ENCODE measurements around the gene ELFN1. TPM values are rescaled to one million over a fixed set of nuclear protein-coding genes. Genes with fewer than 3 reads are reported as not detected.

The ELFN1 gene
- total and polyA plus RNA-seq, 10 of the 15 experiments (the other 5 are each of a cell fraction or from before 2014, with no cell fraction given) = 0.04 TPM; not detected in 9

DNA sequence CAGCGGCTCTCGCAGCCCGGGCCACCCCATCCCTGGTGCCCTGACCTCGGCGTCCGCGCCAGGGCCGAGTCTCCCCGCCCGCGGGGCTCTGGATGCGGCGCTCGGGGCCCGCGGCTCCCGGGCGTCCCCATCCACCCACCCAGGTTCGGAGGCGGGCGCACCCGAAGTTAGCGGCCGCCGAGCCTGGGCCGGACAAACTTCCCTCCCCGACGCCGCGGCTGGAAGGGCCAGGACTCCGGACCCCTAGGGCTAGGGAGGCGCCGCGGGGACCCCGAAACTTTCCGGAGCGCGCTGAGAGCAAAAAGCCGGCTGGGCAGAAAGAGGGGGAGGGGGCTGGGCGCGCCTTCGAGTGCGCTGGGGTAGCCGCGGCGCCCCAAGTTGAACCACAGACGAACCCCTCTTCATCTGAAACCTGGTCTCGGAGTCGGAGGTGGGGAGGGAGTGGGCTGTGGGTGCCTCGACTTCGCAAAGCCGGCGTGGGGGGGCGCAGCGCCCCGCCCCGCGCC lies 3.7 kb upstream of the ELFN1 start:
- Histone ChIP-seq H2AFZ (ENCODE audit: control insufficient read depth, low read depth, low read length) (no peak overlapping the region), H3K27ac (ENCODE audit: control insufficient read depth, insufficient read depth) (no peak overlapping the region), H3K9ac (ENCODE audit: control insufficient read depth, insufficient read depth, low read length) (no peak overlapping the region), H3K27me3 (replicated peaks in 1 of 2; ENCODE audit: control insufficient read depth in 2 of 2, insufficient read depth in 2 of 2, low read length in 1 of 2) (peaks cover 1 to 6% of the 10 kb centered on the region in 2 experiments; a peak in 2 of 4 replicates), H3K4me1 (ENCODE audit: control insufficient read depth, insufficient read depth, low read length) (no peaks in the 10 kb centered on the region), H3K36me3 (ENCODE audit: control insufficient read depth in 2 of 2, insufficient read depth in 2 of 2, low read length in 1 of 2) (no peaks in the 10 kb centered on the region), H3K79me2 (ENCODE audit: control insufficient read depth, insufficient read depth, low read length) (no peaks in the 10 kb centered on the region), H4K20me1 (ENCODE audit: control insufficient read depth, insufficient read depth) (no peaks in the 10 kb centered on the region), H3K4me3 (no peak overlapping the region), H3K9me3 (replicated peaks; ENCODE audit: control insufficient read depth, insufficient read depth, low read length) (no peaks in the 10 kb centered on the region), H3K4me2 (ENCODE audit: control insufficient read depth, insufficient read depth) (no peak overlapping the region)
- 3% methylated on average over 47 of the region's 58 CpGs for WGBS (ENCODE audit: insufficient coverage, insufficient replicate concordance, low lambda C conversion rate, missing lambda C conversion rate)
- intact Hi-C loops (cut with micrococcal nuclease; ENCODE audit: unreplicated experiment) = loop anchor here (5.0 kb wide), 1 partner anchor 541 kb away; no protein-coding TSS in a partner anchor
- BruUV-seq (replicated peaks) = no TSS peak
- in situ Hi-C loops (cut with MboI) = loop anchor here (10.0 kb wide), 1 partner anchor 548 kb away; no protein-coding TSS in a partner anchor
- DNase-seq (ENCODE audit: low read depth, low spot score) (no peak), ATAC-seq (no peak), FAIRE-seq (no peak)
- SMC1A ChIA-PET (ENCODE audit: uncharacterized antibody, unreplicated experiment) = no interaction called here
- CTCF ChIA-PET = no interaction called here
- POLR2A ChIA-PET = no interaction called here
- TF ChIP-seq, protein P1, sequence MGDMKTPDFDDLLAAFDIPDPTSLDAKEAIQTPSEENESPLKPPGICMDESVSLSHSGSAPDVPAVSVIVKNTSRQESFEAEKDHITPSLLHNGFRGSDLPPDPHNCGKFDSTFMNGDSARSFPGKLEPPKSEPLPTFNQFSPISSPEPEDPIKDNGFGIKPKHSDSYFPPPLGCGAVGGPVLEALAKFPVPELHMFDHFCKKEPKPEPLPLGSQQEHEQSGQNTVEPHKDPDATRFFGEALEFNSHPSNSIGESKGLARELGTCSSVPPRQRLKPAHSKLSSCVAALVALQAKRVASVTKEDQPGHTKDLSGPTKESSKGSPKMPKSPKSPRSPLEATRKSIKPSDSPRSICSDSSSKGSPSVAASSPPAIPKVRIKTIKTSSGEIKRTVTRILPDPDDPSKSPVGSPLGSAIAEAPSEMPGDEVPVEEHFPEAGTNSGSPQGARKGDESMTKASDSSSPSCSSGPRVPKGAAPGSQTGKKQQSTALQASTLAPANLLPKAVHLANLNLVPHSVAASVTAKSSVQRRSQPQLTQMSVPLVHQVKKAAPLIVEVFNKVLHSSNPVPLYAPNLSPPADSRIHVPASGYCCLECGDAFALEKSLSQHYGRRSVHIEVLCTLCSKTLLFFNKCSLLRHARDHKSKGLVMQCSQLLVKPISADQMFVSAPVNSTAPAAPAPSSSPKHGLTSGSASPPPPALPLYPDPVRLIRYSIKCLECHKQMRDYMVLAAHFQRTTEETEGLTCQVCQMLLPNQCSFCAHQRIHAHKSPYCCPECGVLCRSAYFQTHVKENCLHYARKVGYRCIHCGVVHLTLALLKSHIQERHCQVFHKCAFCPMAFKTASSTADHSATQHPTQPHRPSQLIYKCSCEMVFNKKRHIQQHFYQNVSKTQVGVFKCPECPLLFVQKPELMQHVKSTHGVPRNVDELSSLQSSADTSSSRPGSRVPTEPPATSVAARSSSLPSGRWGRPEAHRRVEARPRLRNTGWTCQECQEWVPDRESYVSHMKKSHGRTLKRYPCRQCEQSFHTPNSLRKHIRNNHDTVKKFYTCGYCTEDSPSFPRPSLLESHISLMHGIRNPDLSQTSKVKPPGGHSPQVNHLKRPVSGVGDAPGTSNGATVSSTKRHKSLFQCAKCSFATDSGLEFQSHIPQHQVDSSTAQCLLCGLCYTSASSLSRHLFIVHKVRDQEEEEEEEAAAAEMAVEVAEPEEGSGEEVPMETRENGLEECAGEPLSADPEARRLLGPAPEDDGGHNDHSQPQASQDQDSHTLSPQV (IDR thresholded peaks at IDR 0.05) = no peak
- TF ChIP-seq NR2C1 (IDR thresholded peaks at IDR 0.05) (no peak), EP300 (IDR thresholded peaks at IDR 0.05; ENCODE audit: borderline replicate concordance in 1 of 2, control insufficient read depth in 1 of 2, low read depth in 2 of 2, low read length in 2 of 2) (no peak), POLR2AphosphoS2 (IDR thresholded peaks at IDR 0.05; ENCODE audit: low read depth, low read length) (no peak), ZNF207 (IDR thresholded peaks at IDR 0.05; ENCODE audit: borderline replicate concordance) (no peak), BRCA1 (IDR thresholded peaks at IDR 0.05; ENCODE audit: low read depth, low read length) (no peak)
- RAD21 ChIA-PET (ENCODE audit: unreplicated experiment) = no interaction called here

Data from GM12878 (cell line).